RPMI8226 (cell line): ENCODE data around the gene C5orf47.

ENCODE experiments used
- DNase-seq: peaks from one replicate; pipeline ENCODE4 v3.0.0-alpha.2; 2015

C5orf47 gene

DNA sequence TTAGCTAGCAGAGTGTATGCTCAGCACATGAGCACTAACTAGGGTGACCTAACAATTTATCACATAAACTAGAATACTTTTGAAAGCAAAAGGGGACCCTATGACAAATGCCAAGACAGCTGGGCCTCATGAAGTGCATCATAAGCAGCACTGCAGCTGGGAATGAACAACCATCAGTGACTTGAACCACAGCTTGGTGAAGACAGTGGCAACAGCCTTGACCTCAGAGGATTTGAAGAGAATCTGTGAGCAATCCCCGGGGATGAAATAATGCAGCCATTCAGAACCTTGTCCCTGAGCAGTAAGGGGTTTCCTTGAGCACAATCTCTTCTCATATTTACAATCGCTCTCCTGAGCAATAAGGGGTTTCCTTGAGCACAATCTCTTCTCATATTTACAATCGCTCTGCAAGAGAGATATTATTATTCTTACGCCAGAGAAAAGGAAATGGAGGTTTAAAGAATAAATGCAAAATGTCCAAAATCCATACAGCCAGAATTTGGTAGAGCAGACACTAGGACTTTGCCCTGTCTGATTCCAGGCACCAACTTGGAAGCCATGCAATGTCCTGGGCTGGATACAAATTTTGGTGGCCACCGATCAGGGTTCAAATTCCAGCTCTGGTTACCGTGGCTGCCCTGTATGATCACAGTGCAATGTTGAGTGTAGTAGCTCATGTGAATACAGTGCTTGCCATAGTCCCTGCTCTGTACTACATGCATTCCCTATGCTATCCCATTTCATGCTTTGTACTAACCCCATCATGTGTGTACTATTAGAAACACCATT lies 55.7 kb downstream of the C5orf47 start:
- no peak for DNase-seq

DNA sequence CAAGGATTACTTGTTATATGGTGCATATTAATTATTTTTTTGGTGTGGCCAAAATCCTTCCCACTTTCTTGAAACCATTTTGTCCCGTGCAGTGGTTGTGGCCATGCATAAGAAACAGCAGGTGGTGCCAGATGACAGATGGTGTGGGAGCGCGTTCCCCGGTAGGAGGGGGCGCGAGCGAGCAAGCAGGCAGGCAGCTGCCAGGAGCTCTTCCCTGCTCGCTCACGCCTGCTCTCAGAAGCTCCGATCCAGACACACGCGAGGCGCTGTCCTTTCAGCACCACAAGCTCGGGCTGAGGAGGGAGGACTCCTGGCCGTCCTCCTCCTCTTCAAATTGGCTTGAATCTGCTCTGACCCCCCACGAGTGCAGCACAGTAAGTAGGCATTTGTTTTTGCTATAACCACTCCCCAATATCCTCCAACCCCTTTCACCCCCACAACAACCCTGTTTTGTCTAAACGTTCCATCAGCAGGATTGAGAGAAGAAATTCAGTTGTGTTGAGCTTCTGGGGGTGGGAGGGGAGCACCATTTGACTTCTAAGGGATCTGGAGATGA lies 56.6 kb downstream of the C5orf47 start, which contains the start of gene NSG2:
TSS of gene NSG2 (plus strand) at position 237 of the 556 bp plus-strand sequence. CDS start 1,050 bp downstream, outside the sequence.
- peak; percentile 93 for DNase-seq

DNA sequence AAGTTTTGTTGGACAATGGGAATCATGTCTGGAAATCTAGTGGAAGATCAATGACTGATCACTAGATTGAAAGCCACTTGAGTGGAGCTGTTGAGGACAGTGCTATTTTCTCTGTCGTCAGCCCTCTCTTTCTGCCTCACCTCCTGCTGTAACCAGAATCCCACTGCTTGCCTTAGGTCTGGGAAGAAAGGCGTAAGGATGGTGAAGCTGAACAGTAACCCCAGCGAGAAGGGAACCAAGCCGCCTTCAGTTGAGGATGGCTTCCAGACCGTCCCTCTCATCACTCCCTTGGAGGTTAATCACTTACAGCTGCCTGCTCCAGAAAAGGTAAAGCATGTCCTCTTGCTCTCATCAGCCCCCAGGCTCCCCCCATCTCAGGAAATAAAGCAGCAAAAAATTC lies 57.6 kb downstream of the C5orf47 start:
- no peak for DNase-seq

DNA sequence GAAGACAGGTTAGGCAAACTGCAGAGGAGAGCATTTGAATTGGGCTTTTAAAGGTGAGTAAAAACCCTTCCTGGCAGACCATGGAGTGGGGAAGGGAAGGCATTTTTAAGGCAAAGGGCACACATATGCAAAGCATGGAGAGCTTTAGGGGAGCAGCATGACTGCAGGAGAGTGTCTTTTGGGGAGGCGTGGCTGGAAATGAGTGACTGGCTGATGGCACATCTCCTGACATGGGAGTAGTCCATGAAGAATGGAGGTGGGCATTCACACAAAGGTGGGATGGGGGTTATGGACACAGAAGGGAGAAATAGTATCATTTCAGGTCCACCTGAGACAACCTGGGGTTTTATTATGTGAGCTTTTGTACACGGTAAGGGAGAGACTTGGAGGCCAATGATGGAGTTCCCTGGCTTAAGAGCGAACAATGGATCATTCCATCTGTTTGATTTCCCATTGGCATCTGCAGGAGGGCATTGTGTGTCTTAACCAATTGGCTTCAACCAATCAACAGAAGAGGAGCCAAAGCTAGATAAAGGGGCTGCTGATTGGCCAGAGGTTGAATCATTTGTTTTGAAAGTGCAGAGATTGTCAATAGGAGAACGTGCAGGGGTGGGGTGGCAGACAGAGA lies 58.6 kb downstream of the C5orf47 start:
- DNase-seq: no peak

DNA sequence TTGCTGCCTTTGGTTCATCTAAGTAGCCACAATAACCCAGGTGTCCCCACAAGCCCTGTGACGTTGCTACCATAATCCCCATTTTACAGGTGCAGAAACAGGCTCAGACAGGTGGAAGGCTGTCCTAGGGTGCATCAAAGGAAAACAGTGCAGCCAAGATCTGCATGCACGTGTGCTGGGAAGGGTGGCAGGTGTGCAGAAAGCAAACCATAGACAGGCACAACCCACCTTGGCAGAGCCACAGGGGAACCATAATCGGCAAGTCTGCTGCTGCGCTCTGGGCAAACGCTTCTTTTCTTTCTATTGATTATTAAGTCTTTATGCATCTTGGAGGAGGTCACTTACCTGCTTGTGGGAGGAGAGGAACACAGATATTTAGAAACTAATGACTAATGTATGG lies 63.7 kb downstream of the C5orf47 start:
- DNase-seq: no peak

DNA sequence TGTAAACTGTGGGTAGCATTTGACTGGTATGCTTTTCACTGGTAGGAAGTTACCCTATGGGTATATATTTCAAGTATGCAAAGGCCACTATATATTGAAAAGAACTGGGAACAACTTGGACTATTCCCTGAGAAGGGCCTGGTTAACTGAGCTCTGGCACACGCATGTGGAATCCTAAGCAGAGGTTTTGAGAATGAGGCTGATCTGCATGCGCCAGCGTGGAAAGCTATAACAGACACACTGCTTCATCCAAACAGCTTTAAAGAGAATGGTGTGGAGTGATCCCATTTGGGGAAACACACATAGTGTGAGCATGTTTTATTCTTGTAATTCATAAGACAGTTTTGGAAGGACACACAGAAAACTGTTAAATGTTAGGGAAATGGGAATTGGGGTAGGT lies 64.9 kb downstream of the C5orf47 start:
- no peak for DNase-seq
